Measurements from ENCODE around the gene NEDD4L.
A peak's percentile ranks its signal among the peaks of the same experiment; 100 is the strongest.
"Not testable (repeated sequence)": the region's sequence is repeated elsewhere in the genome, so short reads cannot be mapped to it uniquely, and the experiment has no call there.

Gene NEDD4L

GRCh38 chr18:58258692-58259342, 214.8 kb downstream of the NEDD4L start:
- DNase-seq = no peak

GRCh38 chr18:58263055-58263957, 219.3 kb downstream of the NEDD4L start:
- no peak for DNase-seq

GRCh38 chr18:58264075-58264474, 220.0 kb downstream of the NEDD4L start:
- no peak for DNase-seq

GRCh38 chr18:58264840-58265239, 220.8 kb downstream of the NEDD4L start:
- no peak for DNase-seq

- DNase-seq = not testable (repeated sequence)
Observed at GRCh38 chr18:58265489-58265888, 221.5 kb downstream of the NEDD4L start.

- DNase-seq = no peak
Observed at GRCh38 chr18:58266291-58266690, 222.3 kb downstream of the NEDD4L start.

- peak in 19 of 58 donors; percentile 9 to 76 (median 36) for DNase-seq
Observed at GRCh38 chr18:58267493-58267892, 223.5 kb downstream of the NEDD4L start.

GRCh38 chr18:58268849-58269248, 224.8 kb downstream of the NEDD4L start:
- peak in 1 of 58 donors; percentile 9 for DNase-seq

GRCh38 chr18:58269931-58270330, 225.9 kb downstream of the NEDD4L start:
- DNase-seq = no peak

- no peak for DNase-seq
Observed at GRCh38 chr18:58270396-58270795, 226.4 kb downstream of the NEDD4L start.

- DNase-seq = no peak
Observed at GRCh38 chr18:58271770-58272169, 227.7 kb downstream of the NEDD4L start.

- no peak for DNase-seq
Observed at GRCh38 chr18:58272209-58272608, 228.2 kb downstream of the NEDD4L start.

- no peak for DNase-seq
Observed at GRCh38 chr18:58272779-58273435, 228.9 kb downstream of the NEDD4L start.

- no peak for DNase-seq
Observed at GRCh38 chr18:58275176-58275575, 231.2 kb downstream of the NEDD4L start.

GRCh38 chr18:58276789-58277739, 233.0 kb downstream of the NEDD4L start:
- DNase-seq = no peak

GRCh38 chr18:58279504-58280175, 235.6 kb downstream of the NEDD4L start:
- no peak for DNase-seq

- no peak for DNase-seq
Observed at GRCh38 chr18:58280191-58280590, 236.2 kb downstream of the NEDD4L start.

- not testable (repeated sequence) for DNase-seq
Observed at GRCh38 chr18:58282872-58283271, 238.8 kb downstream of the NEDD4L start.

GRCh38 chr18:58284699-58285448, 240.8 kb downstream of the NEDD4L start:
- DNase-seq = no peak

Data from anterior cingulate cortex (tissue), 58 donors.